Posterior vena cava (tissue), 2 donors: ENCODE results near the gene SEMA7A. TPM values are rescaled to one million over a fixed set of nuclear protein-coding genes. Genes with fewer than 3 reads are reported as not detected.
"Not testable (repeated sequence)": the region's sequence is repeated elsewhere in the genome, so short reads cannot be mapped to it uniquely, and the experiment has no call there.

Experiments used
- DNase-seq: peaks from one replicate; pipeline ENCODE4 v3.0.0-alpha.2; 2020; ENCODE audit warnings: low spot score
- intact Hi-C, 2 donors: fragments of 100-400 bp; cut with DNase I; formaldehyde crosslinking; loops; one replicate each; pipeline versions ENCODE4 v1.14.1 to v1.14.2; 2022 to 2023
- total RNA-seq, 2 donors: library from RNA; stranded (reverse); fragmentation: NEBNext Ultra II Directional; extraction: Animal tissue kit (Norgen Biotek cat#: 25700); gene quantifications; one replicate each; pipeline ENCODE4 v1.2.1, GENCODE V29; 2021
- donor health status: DM: yes; HTN: yes; CAD: no.
- donor health status: DM: yes; HTN: yes; CAD: no.

The SEMA7A gene
- total RNA-seq, 2 donors from 2014 or later, result 1.2 to 2.0 TPM

DNA sequence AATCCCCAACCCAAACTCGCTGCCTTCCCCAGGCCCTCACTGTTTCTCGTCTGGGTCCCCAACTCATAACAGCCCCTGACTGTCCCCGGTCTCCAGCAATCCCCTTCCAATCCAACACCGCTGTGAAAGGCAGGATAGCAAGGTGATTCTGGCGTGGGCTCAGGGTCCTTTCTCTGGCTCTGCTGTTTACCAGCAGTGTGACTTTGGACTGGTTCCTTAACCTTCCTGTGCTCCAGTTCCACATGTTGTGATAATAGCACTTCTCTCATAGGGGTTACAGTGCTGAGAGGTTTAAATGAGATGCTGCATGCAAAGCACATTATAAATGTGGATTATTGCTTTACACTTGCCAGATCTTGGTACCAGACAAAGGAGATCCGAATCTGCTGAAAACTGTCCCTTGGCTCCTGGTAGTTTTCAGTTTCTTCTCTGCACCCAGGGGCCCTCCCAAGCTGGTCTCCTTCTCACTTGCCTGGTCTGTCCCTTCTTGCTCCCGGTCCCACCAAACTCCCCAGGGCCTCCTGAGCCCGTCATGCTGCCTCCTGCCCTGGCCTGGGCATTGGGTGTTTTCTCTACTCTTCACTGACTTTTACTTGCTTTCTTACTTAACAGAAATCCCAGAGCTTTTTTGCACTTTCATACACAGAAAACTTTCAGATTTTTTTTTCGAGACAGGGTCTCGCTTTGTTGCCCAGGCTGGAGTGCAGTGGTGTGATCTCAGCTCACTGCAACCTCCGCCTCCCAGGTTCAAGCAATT lies 39.5 kb downstream of the SEMA7A start:
- DNase-seq, result no peak
- intact Hi-C loops, result no loop called here

DNA sequence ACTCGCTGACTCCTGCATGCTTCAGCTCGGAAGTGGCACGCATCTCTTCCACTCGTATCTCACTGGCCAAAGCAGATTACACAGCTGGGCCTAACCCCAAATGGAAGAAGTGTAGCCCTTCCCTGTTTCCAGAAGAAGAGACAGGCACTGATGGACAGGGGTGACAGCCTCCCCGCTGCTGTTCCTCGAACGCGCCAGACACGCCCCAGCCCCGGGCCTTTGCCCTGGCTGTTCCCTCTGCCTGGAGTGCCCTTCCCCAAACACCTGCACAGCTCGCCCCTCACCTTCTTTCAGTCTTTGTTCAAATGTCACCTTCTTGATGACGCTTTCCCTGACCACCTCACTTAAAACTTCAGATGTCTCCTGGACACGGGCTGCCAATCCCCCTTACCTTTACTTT lies 40.3 kb downstream of the SEMA7A start:
- no peak for DNase-seq
- intact Hi-C loops, result no loop called here

DNA sequence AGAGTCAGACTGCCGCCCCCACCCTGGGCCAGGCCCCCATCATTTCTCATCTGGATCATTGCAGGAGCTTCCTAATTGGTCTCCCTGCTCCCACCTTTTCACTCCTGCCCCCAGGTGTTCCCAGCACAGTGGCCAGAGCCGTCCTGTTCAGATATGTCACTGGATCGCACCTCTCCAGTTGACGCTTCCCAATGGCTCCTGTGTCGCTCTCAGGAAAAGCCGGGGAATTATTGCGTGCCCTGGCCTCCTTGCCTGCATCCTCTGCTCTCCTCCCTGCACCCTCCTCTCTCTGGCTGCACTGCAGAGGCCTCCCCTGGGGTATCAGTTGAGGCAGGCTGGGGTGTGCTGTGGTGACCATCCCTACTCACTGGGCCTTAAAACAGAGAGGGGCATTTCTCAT lies 40.9 kb downstream of the SEMA7A start:
- intact Hi-C loops, result no loop called here
- DNase-seq, result no peak

DNA sequence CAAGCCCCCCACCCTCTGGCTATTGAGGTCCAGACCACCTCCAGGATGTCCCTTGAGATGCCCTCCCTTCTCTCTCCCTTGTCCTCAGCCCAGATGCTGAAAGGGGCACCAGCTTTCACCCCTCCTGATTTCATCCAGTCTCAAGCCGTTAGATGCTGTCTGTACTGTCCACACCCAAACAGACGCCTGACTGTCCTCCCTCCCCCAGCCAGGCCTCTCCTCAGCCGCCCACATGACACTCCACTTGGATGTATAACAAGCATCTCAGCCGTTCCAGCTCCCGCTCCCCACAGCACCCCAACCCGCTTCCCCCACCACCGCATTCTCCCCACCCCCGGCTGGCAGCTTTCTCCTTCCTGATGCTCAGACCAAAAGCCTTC lies 41.3 kb downstream of the SEMA7A start:
- no peak for DNase-seq
- intact Hi-C loops, result no loop called here

DNA sequence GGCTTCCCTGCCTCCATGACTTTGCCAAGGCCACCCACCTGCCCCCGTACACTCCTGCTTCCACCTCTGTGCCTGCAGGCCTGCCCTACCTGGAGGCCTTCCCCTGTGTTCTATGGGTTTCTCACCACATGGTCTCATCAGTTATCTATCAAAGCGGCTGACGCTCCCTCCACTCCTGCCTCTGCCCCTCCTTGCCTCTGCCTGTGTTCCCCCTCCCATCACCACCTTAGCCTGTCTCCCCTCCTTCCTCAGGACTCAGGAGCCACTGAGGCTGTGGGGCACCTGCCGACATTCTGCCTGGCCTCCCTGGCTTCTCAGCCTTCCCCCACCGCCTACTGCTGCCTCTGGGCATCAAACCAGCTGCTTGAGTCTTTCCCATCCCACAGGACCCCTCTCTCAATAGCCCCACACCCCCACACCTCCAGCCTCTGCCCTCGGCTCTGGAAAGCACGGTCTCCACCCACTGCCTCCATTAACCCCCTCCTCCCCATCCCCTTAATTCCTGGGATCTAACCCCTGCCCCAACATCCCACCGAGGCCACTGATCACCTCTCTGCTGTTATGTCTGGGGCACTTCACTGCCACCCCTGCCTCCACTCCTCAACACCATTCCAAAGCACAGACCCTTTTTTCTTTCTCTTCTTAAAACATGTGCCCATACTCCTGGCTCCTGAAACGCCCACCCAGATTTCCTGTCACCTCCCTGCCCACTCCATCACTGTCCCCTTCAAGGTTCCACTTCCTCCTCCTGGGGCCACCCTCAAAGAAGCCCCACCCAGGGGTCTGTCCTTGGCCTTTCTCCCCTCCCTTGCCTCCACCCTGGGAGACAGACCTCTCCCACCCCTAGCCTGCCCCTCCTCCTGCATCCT lies 41.9 kb downstream of the SEMA7A start:
- no peak for DNase-seq
- intact Hi-C loops, result no loop called here

DNA sequence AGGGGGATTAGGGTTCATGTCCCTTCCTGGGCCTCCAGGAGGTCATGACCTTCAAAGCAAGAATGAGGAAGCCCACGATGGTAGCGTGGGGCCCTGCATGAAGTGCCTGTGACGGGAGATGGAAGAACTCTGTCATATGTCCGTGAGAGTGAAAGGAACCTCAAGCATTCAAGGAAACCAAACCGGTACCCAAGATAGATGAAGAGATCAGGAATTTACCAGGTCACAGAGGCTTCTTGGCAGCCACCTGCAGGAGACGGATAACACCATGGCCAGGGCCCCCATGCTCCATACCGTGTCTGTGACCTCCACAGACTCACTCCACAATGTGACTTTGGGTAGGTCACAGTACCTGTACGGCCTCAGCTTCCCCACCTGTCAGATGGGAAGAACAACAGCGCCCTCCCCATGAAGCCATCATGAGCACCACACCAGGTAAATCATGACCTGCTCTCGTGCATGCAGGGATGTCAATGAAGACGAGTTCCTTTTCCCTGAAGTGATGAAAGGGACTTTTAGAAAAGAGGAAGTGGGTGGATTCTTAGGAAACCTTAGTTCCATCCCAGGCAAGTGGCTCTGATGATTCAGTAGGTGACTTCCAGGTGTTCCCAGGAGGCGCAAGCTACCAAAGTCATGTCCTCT lies 43.0 kb downstream of the SEMA7A start:
- no peak for DNase-seq
- intact Hi-C loops, result no loop called here

DNA sequence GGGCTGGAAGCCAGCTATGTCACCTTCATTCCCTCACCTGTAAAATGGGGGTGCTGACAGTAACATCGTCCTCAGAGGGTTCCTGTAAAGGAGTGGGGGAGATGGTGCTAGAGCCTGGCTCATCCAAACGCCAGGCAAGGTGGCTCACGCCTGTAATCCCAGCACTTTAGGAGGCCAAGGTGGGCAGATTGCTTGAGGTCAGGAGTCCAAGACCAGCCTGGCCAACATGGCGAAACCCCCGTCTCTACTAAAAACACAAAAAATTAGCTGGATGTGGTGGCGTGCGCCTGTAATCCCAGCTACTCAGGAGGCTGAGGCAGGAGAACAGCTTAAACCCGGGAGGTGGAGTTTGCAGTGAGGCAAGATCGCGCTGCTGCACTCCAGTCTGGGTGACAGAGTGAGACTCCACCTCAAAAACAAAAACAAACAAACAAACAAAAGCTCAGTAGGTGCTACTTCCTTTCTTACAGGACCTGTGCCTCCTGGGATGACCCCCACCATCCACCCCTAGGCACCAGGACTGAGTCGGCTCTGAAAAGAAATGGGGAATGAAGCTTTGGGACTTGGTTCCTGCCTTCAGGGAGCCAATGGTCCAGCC lies 43.6 kb downstream of the SEMA7A start:
- intact Hi-C loops, result not testable (repeated sequence)

DNA sequence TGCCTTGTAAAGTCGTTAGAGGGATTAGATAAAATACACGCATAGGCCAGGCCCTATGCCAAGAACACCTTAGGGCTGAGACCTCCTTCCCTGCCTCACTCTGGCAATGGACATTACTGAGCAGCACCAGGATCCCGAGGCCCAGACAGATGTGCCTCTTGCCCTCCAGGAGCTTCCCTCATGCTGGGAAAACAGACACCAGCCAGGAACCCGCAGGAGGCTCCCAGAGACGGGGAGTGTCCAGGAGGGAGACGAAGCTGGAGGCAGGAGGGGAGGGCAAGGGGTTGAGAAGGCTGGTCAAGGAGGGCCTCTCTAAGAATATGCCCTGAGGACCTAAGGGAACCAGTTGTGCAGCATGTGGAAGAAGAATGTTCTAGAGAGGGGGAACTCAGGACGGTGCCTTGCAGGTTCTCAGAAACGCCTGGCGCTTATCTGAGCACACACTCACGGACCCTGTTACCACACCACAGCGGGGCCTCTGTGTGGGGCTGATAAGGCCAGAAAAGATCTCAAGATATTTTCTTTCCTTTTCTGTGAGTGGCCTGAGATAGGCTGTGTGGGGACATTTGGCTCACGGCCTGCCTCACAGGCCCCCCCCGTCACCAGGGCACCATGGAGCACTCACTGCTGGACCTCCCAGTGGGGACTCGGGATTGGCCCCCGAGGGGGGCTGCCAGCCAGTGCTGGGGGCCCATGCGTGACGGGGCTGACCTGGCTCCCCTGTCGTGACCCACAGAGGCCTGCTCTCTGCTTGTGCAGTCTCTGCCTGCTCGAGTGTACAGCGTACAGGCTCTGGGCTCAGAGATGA lies 44.3 kb downstream of the SEMA7A start:
- intact Hi-C loops, result no loop called here

More for the DNA sequence above, 43.6 kb downstream of the SEMA7A start:
- not testable (repeated sequence) for DNase-seq

DNA sequence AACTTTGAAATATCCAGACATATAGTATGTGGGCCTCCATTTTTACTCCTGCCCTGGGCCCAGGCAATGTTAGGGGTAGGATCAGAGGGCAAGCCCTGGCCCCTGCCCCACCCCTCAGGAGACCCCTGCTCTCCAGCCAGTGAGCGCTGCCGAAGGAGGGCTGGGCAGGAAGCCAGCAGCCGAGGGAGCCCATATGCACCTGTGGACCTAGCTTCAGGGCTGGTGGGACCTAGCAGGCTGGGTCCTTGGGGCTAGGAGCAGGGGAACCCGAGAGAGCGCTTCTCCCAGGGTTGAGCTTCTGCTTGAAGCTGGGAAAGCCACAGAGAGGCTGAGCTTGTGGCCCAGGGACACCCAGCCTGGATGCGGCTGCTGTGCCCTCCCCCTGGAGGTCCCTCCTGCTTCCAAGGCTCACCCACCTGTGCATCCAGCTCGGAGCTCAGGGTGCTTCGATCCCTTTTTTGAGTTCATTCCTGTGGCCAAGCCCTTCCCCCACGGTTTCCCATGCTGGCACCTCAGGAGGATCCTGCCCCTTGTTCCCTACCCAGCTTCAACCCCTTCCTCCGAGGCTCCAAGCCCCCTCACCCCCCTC lies 45.3 kb downstream of the SEMA7A start:
- intact Hi-C loops, result no loop called here

More for the DNA sequence above, 44.3 kb downstream of the SEMA7A start:
- no peak for DNase-seq

DNA sequence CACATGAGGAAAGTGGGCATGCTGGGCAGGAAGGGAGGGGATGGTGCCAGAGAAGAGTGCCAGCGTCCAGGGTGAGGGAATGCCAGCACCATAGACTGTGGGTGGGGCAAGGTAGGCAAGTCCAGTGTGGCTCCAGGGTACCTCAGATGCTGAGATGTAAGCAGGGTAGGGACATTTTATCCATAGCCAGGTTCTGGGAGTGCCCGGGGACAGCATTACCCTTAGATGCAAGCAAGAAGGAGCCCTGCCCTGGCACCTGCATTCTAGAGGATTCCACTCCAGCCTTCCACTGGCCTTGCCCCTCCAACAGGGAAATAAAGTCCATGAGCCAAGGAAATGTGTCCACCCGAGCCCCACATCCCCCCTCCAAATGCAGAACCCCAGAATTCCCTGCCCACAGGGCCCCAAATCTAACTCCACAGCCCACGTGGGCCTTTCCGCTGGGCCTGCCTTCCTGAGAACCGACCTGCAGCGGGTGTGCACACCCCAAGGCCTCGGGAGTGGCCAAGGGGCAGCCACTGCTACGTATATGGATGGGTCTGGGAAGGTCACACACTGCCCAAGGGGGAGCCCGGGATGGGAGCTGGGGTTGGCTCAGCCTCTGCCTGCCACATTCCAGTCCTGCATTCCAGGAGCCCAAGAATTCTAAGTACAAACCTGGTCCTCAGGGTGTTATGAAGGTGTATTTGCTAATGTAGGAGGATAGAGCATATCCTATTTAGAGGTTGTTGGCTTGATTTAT lies 46.0 kb downstream of the SEMA7A start:
- intact Hi-C loops, result no loop called here
- no peak for DNase-seq

More for the DNA sequence above, 45.3 kb downstream of the SEMA7A start:
- no peak for DNase-seq

DNA sequence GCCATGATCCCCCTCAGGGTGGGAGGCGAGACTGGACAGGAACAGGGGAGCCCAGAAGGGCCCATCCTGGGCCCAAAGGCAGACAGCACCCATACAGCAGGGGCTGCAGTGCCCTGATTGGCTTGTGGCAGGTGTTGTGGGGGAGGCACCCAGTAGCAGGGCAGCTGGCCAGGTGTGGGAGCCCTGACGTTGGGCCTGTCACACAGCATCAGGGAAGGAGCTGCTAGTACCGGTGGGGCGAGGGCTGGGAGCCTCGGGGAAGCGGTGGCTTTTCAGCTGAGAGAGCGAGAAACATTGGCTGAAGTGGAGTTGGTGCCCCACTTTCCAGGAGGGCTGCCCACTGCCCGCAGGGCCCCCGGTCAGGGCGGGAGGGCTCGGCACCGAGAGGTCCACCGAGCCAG lies 46.6 kb downstream of the SEMA7A start:
- intact Hi-C loops, result no loop called here
- DNase-seq, result no peak

DNA sequence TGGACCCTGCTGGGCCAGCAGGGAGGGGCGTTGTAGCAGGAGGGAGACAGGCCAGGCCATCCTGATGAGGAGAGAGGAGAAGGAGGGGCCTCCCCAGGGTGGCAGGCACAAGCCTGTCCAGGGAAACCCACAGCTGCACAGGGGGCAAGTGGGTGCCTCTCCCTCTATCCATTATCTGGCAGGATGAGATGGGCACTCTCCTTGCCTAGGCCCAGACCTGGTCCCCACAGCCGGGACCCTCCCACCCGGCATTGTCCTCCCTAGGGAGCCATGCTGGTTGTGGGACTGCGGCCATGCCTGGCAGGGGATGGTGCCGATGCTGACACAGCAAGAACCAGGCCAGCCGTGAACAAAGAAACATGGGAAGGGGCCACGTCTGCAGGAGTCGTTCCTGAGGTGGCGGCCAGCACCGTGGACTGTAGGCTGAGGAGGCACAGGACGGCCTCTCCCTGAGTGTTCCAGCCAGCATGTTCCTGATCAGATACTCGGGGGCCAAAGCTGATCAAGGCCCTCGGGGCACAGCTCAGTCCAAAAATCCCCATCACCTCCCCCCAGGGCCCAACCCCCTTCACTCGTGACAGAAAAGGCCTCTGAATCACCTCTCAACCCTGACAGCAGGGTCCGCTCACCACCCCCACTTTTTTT lies 47.1 kb downstream of the SEMA7A start:
- intact Hi-C loops, result no loop called here
- no peak for DNase-seq

DNA sequence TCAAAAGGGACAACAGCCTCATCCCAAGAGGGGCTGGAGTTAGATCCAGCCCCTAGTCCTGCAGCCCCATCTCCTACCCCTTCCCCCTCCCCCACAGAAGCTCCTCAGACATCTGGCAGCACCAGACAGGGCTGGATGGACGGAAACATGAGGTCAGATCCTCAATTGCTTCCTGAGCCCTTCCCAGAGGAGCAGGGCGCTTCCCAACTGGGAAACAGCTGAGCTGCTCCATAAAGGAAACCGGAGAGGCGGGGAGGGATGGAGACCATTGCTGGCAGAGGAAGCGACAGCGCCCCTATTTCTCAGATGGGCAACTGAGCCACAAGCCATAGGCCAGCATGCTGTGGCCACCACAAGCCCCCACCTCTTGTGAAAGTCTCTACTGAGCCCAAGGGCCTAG lies 48.0 kb downstream of the SEMA7A start:
- intact Hi-C loops, result no loop called here
- no peak for DNase-seq

DNA sequence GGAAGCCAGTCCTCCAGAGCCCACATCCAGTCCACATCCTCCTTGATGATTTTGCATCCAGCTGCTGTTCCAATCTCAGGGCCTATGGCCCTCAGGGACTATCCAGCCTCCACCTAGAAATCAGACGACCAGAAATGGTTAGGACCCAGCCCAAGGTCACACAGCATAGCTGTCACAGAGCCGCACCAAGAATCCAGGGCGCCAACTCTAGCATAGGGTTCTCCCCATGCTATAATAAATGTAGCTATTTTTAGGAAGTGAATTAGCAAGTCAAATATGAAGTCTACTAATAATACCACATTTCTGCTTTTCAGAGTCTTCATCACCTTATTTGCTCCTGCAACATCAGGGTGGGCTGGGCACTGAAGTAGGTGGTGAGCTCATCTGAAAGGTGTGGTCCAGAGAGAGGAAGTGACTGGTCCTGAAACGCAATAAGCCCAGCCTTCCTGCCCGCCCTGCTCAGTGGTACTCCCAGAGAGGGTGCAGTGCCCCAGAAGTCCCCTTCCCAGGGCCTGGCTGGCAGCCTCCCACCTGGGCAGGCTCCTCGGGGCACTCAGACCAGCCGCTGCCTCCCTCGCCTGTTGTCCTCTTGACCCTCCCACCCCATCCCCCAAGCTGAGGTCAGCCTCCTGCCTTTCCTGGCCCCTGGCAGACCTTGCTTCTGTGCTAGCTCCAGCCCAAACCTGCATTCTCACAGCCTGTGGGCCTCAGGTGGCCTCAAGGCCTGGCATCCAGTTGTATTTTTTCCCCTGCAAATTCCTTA lies 48.7 kb downstream of the SEMA7A start:
- intact Hi-C loops, result no loop called here
- no peak for DNase-seq

DNA sequence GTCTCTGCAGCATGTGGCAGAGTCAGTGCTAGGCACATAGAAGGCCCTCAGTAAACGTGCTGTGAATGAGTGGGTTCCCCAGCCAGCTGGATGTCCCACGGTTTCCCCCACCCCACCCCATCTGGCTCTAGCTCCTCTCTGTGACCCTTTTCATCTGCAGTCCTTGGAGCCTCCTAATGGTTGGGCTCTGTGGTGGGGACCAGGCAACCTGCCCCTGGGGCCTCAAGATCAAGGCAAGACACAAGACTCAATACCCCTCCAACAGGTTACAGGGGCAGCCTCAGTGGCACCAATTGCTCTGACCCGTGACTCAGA lies 49.2 kb downstream of the SEMA7A start:
- no peak for DNase-seq
- intact Hi-C loops, result no loop called here

DNA sequence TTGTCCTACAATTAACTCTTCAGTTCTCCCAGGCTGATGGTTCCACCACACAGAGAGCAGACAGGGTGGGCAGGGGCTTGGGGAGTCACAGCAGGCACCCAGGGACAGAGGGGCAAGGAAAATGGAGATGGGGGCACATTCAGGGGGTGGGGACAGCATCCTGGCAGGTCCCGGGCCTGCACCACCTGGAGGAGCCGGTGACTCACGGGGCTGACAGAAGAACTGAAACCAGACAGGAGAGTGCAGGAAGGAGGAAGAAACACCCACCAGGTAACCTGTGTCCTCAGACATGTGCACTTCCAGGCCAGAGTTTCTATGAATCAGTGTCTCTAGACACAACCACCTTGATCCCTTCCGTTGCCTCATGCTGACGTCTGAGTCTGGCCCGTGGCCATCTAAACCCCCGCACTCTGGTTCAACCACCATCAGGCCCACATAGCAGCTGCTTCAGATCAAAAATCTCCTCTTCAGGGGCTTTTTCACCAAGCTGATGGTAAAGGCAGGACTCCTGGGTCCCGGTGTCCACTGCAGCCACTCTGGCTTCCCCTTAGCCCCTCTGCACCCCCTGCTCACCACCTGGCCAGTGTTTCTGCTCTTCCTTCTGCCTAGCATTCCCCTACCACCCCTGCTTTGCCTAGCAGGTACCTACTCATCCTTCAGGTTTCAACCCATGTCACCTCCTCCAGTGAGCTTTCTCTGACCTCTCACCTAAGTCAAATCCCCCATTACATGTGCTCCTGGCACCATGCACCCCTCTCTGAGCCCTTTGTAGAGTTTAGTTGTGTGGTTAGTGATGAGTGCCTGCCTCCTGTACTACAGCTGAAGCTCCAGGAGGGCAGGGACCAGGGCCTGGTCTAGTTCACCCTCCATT lies 49.8 kb downstream of the SEMA7A start:
- no peak for DNase-seq
- intact Hi-C loops, result no loop called here
